ENCODE data around the gene GPC6. TPM values are rescaled to one million over a fixed set of nuclear protein-coding genes. Genes with fewer than 3 reads are reported as not detected.

GPC6 gene
- polyA plus RNA-seq, 1 of the 3 experiments (the other 2 are of a cell fraction), result 6.7 TPM

- H3K27me3 ChIP-seq (ENCODE audit: insufficient read depth), result no peaks in the 10 kb centered on the region
- peaks cover 28% of the 10 kb centered on the region for H3K79me2 ChIP-seq (ENCODE audit: insufficient read depth)
- H3K4me1 ChIP-seq (ENCODE audit: control insufficient read depth in 1 of 2, insufficient read depth in 2 of 2, low read depth in 1 of 2, low read length in 1 of 2), result peaks cover 10 to 16% of the 10 kb centered on the region in 2 experiments; a peak in 3 of 4 replicates
- peak overlapping the region; percentile 81 to 98 for H3K27ac ChIP-seq (ENCODE audit: low read depth in 2 of 2, low read length in 1 of 2)
- WGBS (ENCODE audit: low lambda C conversion rate), result 4% methylated on average over 21 of the region's 62 CpGs
- H3K9ac ChIP-seq, result peak overlapping the region; percentile 87
- ChIA-PET POLR2A (interaction anchor here (0.8 to 1.4 kb wide), 4 partner anchors 21 to 1134 kb away, joined by 3 to 4 read pairs (median 3); no protein-coding TSS in a partner anchor), CTCF (interaction anchor here (0.7 to 2.5 kb wide), 18 partner anchors 10 to 1207 kb away, joined by 3 to 9 read pairs (median 3); no protein-coding TSS in a partner anchor)
- H3K4me2 ChIP-seq, result peak overlapping the region; percentile 88
- peak; percentile 89 for DNase-seq
- H3K36me3 ChIP-seq (replicated peaks in 1 of 2; ENCODE audit: control insufficient read depth in 1 of 2, insufficient read depth in 2 of 2, low read length in 1 of 2), result no peaks in the 10 kb centered on the region
- no peaks in the 10 kb centered on the region for H3K9me3 ChIP-seq
- no peaks in the 10 kb centered on the region for H4K20me1 ChIP-seq (ENCODE audit: insufficient read depth)
- peak overlapping the region; percentile 93 to 97 for H3K4me3 ChIP-seq (ENCODE audit: low read depth in 2 of 2, low read length in 1 of 2)
- H2AFZ ChIP-seq (ENCODE audit: low read depth), result peak overlapping the region; percentile 95
- no peaks in the 10 kb centered on the region for H3K9me2 ChIP-seq
- H3F3A ChIP-seq (replicated peaks; ENCODE audit: insufficient read depth), result peaks cover 5% of the 10 kb centered on the region
- no peak for TF ChIP-seq FOXM1 (IDR thresholded peaks at IDR 0.05; ENCODE audit: low read depth)
- TF ChIP-seq EP300 (IDR thresholded peaks at IDR 0.05; ENCODE audit: borderline replicate concordance in 1 of 2, low read depth in 1 of 2, low read length in 1 of 2), result peak; percentile 18 to 28; a peak in 2 of 4 replicates
- TF ChIP-seq ELF1 (IDR thresholded peaks at IDR 0.05), result no peak
- no peak for TF ChIP-seq EZH2phosphoT487 (IDR thresholded peaks at IDR 0.05; ENCODE audit: borderline replicate concordance, low read depth)
- TF ChIP-seq TAF1 (IDR thresholded peaks at IDR 0.05; ENCODE audit: borderline replicate concordance, low read depth, low read length), result peak; percentile 72; the same call in 1 of the 2 replicates
- no peak; the same call in 1 of the 2 replicates for TF ChIP-seq RCOR1 (IDR thresholded peaks at IDR 0.05; ENCODE audit: low read length)
- TF ChIP-seq JUND (IDR thresholded peaks at IDR 0.05), result peak; percentile 37; the same call in 1 of the 2 replicates
- TF ChIP-seq GATA2 (CRISPR knock-in tag; IDR thresholded peaks at IDR 0.05), result peak; percentile 51; the same call in 1 of the 2 replicates
- no peak for TF ChIP-seq USF1 (IDR thresholded peaks at IDR 0.05; ENCODE audit: borderline replicate concordance, low read depth)
- TF ChIP-seq SMC3 (IDR thresholded peaks at IDR 0.05; ENCODE audit: low read depth, low read length), result peak; percentile 19
- no peak for TF ChIP-seq IRF3 (IDR thresholded peaks at IDR 0.05; ENCODE audit: low read depth, low read length)
- peak; percentile 7; the same call in 1 of the 2 replicates for TF ChIP-seq YY1 (IDR thresholded peaks at IDR 0.05; ENCODE audit: low read depth)
- TF ChIP-seq USF2 (IDR thresholded peaks at IDR 0.05; ENCODE audit: borderline replicate concordance, low read depth, low read length), result no peak
- TF ChIP-seq RFX5 (IDR thresholded peaks at IDR 0.05; ENCODE audit: low read length), result no peak; the same call in 1 of the 2 replicates
- TF ChIP-seq TCF12 (IDR thresholded peaks at IDR 0.05), result peak; percentile 34
- peak; percentile 55 for TF ChIP-seq RAD21 (IDR thresholded peaks at IDR 0.05; ENCODE audit: low read length)
- peak; percentile 81; the same call in 1 of the 2 replicates for TF ChIP-seq SIN3A (IDR thresholded peaks at IDR 0.05; ENCODE audit: borderline replicate concordance, low read depth, low read length)
- TF ChIP-seq MEF2A (IDR thresholded peaks at IDR 0.05; ENCODE audit: borderline replicate concordance, low read depth), result 0 out of 2 replicates have a peak, but pooled peaks have one; percentile 10
- TF ChIP-seq REST (IDR thresholded peaks at IDR 0.05; ENCODE audit: low read depth, low read length), result no peak
- TF ChIP-seq PBX3 (IDR thresholded peaks at IDR 0.05), result peak; percentile 44; the same call in 1 of the 2 replicates
- TF ChIP-seq ZBTB33 (IDR thresholded peaks at IDR 0.05; ENCODE audit: borderline replicate concordance, low read depth), result no peak
- TF ChIP-seq POLR2AphosphoS5 (IDR thresholded peaks at IDR 0.05; ENCODE audit: low read depth, low read length), result no peak
Measured at GRCh38 chr13:93227878-93228642, 1.5 kb downstream of the GPC6 start.
